GM21526 (cell line): ENCODE measurements around the gene GPD1.

Experiments used
- ATAC-seq: cut with Tn5 transposase; IDR thresholded peaks from one replicate; pipeline ENCODE4 v1.9.1; 2021; ENCODE audit warnings: moderate library complexity; ENCODE audit not compliant: unreplicated experiment, low FRiP score

Gene GPD1

DNA sequence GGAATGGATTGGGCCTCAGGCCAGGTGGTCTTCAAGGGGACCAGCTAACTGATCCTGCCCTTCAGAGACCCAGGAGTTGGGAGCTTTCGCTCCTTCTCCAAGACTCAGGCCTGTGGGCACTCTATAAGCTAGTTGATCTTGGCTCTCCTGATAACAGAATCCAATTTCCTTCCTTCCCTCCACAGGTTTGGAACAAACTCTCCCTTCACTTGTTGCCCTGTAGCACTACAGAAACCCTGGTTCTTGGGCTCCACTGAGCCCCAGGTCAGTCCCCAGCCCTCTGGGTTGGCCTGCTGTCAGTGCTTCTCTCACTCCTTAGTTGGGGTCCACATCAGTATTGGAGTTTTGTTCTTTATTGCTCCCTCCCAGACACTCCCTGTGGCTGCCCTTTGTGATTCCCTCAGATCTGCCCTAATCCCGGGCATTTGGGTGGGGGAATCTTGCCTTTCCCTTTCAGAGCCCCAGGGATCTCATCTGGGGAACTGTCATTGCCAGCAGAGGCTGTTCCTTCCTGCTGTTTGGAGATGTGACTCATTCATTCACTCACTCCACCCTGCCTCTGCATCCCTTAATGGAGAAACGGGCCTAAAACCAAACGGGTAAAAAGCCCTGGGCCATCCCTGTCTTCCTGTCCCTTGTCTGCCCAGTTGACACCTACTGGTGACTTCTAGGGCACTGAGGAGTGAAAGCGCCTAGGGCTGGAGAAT lies 4.4 kb upstream of the GPD1 start:
- no peak for ATAC-seq

DNA sequence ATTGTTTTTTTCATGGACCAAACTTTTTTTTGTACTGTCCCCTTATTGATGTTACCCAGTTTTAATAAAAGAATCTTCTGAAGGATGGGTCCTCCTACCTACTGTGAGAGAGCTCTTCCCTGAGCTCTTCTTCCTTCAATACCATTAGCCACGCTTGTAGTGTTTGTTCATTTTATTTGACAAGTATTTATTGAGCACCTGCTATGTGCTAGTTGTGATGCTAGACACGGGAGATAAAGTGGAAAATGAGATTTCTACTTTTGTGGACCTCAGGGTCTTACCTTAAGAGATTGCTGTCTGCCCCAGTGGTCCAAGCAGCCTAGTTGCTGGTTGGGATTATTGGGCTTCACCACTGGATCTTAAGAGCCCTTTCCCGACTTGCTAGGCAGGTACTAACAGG lies 3.2 kb upstream of the GPD1 start:
- no peak for ATAC-seq

DNA sequence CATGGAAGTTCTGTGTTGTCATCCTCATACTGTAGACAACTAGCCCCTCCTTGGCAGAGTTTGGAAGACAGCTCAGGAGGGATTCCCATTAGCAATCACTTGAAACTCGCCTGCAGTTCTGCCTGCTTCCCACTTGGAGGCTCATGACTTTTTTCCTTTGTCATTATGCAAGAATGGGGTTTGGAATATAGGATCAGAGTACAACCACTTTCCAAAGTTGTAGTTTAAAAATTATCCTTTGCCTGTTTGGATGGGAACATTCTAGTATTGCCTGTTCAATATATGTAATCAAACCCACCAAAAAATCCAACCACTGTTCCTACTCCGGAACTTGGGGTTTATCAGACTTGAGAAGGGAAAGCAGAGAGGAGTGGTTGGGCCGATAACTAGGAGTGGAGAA lies 2.1 kb upstream of the GPD1 start:
- no peak for ATAC-seq

DNA sequence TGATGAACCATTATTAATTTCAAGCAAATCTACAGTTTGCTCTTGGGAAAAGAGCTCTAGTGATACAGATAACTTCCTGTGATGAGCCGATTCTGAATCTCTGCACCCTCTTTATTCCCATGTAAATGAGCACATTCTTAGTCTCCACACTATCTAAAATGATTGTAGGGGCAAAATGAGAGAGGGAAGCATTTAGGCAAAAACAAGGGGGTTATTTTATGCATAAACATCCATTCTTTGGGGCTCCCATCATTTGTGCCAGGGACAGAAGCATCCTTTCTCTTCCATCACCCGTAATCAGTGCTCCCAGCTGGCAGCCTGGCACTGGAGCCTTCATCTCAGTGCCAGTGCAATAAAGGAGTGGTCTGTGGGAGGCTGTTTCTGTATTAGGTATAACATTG lies 1.7 kb upstream of the GPD1 start:
- ATAC-seq, result no peak

DNA sequence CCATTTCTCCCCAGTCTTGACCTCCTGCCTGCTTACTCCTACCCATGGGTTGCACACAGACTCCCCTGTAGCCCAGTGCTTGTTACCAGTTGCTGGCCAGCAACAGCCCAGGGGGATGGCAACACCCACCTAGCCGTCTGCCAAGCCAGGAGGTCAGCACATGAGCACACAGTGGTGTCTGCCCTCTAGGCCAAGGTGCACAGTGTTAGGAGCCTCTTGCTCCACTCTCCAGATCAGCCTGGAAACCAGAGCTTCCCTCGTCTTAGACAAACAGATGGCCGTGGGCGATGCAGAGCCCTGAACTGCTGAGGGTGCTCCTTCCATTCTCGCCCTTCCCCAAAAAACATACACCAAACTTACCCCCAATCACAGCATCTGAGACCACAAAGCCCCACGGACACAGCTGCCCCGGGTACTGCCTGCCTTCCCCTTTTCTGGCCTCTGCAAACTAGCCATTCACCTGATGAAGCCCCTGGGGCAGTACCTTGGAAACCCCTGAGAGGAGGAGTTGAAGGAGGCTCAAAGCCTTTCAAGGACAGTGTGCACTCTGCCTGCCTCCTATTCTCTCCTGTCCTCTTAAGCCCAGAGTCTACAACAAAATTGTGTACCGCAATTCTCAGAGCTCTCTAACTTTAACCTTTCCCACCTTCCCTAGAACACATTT lies 1.0 kb upstream of the GPD1 start:
- ATAC-seq, result no peak

DNA sequence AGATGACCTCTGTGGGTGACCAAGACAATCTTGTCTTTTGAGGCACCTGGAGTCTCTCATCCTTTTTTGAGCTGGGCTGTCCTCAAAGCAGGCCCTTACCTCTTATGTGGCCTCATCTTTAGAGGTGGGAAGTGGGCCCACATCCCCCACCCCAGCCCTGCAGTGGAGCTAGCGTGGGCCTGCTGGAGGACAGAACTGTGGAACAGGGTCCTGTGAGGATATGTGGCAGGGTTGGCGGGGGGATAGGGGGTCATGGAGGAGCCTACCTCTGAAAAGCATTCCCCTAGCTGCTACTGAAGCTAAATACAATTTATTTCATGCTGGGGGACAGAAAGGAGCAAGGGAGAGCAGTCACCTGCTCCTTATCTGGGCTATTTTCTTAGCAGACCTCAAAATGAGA lies 457 bp upstream of the GPD1 start:
- ATAC-seq, result no peak

DNA sequence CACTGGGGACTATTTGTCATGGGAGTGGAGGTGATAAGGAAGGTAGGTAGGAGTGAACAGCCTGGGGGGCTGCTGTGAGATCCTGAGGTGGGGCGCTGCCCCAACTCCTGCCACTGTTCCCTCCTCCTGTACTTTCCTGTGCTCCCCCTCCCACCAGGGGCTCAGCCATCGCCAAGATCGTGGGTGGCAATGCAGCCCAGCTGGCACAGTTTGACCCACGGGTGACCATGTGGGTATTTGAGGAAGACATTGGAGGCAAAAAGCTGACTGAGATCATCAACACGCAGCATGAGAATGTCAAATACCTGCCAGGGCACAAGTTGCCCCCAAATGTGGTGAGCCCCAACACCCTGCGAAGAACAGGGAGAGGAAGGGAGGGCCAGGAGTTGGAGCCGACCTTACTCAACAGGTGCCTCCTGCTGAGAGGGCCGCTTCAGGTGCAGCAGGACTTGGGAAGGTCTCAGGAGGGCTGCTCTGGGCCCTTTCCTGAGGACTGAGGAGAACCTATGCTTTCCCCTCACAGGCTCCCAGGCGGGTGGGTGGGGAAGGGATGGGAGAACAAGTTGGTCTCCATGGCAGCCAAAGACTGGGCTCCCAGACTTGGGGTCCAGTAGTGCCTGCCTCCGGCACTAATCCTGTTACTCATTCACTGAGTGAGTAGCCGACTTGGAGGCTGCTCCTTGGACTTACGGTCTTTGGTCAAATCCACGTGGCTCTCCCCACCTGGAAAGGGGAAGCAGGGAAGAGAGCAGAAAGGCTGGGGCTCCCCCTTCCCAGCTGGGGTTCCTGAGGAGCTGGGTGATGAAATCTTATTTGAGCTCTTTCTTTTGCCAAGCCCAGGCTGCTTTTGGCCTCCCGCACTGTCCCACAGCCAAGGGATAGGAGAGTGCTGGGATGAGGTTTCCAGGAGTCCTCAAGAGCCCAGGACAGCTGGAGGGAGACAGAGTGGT lies 884 bp downstream of the GPD1 start:
- ATAC-seq, result no peak

DNA sequence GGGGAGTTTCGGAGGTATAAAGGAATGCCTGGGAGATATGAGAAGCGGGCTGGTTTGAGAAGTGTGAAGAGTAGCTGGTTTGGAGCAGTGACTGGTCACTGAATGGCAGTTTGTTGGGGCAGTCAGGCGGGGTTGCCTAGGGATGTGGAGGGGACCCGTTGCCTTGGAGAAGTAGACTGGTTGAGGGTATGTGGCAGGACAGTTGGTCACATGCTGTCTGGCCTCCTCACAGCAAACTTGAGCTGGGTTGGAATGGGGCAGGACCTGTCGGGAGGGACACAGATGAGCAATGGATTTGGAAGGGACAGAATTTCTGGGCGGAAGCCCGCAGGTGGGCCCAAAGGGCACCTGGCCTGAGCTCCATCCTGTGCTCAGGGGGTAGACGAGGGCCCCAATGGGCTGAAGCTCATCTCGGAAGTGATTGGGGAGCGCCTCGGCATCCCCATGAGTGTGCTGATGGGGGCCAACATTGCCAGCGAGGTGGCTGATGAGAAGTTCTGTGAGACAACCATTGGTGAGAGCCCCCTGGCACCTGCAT lies 2.2 kb downstream of the GPD1 start:
- no peak for ATAC-seq

DNA sequence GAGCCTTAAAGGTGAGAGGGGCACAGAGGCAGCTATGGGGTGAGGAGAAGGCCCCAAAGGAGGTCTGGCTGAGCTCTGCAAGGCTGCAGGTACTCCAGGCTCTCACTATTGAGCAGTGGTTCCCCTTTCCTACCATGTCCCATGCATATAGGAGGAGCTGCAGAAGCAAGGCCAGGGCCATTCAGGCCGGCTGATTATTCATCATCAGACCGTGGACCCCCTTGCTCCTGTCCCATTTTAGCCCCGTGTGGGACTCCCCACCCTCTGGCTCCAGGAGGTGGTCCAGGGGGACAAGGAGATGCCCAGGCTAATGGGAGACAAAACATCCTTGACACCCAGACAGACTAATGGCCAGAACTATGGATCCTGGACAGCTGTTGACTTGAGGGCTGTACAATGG lies 3.1 kb downstream of the GPD1 start:
- no peak for ATAC-seq

DNA sequence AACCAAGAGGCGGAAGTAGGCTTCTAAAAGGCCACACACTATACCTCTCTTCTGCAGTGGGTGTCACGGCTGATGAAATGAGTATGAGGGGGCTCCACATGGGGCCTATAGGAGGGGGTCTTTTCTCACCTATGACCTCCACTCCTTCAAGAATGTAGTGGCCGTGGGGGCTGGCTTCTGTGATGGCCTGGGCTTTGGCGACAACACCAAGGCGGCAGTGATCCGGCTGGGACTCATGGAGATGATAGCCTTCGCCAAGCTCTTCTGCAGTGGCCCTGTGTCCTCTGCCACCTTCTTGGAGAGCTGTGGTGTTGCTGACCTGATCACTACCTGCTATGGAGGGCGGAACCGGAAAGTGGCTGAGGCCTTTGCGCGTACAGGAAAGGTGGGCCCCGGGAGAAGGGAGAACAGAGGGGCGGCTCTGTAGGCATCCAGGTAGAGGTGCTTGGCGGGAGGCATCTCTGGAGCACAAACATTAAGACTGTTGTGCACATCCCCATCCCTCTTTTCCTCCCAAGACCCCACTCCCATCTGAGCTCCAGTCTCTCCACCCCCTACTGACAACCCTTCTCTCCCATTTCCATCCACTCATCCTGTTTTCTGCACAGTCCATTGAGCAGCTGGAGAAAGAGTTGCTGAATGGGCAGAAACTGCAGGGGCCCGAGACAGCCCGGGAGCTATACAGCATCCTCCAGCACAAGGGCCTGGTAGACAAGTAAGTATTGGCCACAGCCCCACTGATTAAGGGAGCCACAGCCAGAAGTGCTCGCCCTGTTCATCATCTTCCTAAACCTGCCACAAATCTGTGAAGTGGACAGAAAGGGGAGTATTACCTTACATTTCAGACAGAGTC lies 3.8 kb downstream of the GPD1 start:
- ATAC-seq, result no peak

DNA sequence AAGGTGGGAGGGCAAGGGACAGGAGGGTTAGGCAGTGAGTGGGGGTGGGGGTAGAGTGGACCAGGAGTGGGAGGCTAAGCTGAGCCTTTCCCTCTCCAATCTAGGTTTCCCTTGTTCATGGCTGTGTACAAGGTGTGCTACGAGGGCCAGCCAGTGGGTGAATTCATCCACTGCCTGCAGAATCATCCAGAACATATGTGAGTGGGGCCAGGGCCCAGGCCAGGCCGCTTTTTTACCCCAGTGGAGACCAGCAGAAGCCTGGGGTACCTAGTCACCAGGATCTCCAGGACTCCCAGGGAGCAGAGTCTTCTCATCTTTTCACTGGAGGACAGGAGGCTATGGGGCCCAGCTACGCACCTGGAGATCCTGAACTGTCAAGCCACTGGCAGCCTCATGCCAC lies 5.5 kb downstream of the GPD1 start:
- no peak for ATAC-seq

DNA sequence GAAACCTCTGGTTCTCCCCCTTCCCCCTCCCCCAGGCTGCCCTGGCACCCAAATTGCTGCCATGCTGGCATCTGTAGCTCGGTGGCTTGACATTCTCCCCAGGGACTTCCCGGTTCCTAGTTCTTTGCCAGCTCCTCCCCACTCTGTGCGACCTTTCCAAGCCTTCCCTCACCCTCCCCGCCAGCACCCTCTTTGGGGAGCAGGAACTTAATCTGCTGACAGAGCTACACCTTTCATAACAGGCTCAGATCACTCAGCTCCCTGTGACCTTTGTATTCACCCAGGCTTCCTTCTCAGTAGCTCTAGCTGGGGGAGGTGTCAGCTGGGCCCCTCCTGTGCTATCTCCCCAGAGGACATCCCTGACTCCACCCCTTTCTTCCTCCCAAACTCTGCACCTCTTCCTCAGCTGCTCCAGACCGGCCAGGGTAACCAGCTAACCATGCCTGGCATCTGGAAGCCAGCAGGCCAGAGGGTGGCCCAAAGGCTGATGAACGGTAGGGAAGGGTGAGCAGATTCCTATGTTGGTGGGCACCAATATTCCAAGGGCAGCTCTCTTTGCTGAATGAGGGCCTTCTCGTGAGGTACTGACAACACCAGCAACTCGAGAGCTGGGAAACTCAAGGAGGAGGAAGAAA lies 6.4 kb downstream of the GPD1 start:
- ATAC-seq, result no peak

DNA sequence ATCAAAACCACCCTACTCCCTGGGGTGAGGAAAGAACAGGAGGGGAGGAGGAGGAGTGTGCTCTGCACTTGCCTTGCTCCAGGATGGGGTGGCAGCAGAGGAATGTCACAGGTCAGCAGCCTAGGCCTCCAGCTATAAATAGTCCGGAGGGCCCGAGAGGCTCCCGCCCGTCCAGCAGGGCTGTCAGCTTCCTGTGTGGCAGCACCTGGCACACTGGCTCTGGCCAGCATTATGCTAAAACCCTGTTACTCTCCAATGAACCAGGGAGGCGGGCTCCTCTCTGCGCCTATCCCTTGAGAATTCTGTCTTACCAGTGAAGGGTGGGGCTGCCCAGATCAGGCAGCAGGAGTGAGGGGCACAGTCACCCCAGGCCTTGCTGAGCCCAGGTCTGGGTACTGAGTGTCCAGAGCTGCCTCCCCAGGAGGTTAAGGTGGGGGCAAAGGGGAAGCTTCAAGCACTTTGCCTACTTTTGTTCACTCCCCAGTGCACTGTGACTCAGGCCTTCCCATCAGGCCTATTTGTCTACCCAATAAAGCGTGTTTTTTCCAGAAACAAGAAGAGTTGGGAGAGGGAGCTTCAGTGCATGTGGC lies 7.0 kb downstream of the GPD1 start:
- ATAC-seq, result no peak

DNA sequence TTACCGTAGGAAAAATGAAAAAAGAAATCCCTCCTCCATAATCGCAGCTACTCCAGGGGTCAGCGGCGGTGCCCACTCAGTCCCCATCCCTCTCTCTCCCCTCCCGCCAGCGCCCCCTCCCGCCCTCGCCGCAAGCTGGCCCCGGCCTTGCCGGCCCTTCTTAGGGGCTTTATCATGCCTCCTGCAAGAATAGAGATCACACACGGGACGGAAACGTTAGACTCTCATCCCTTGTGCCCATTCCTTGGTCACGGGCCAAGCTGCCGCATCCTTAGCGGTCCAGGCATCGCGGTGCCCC lies 7.5 kb downstream of the GPD1 start:
- no peak for ATAC-seq

DNA sequence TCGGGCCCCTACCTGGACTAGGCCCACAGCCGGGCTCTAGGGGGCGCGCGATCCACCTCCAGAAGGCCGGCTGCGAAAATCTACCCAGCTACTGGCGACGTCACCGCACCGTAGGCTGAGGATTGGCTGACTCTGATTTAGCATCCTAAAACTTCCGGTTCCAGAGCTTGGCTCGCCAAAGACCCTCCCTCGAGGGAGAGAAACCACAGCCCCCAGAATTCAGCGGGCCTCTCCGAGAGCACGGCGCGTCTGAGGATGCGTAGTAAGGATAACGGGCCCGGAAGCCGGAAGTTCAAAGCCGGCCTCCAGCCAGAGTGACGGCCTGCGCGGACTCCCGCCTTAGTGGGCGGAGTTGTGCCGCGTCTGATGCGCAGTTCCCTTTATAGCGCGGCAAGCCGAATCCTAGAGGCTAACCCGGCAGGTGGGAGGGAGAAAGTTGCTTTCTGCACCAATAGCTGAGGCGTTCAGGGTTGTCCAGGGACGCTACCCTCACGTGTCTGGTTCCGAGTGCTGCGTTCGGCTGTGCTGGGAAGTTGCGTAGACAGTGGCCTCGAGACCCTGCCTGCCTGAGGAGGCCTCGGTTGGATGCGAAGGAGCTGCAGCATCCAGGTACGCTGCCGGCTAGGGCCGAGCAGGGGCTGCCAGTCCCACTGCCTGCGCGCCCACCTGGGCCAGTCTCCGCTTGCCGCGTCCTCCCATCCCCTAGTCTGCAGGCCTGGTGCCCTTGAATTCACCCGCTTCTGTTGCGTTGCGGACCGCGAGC lies 8.1 kb downstream of the GPD1 start, which contains the start of gene COX14:
TSS of gene COX14 (plus strand) at position 544 of the 763 bp plus-strand sequence. CDS start 7,808 bp downstream, outside the sequence.
- peak; percentile 81 for ATAC-seq

DNA sequence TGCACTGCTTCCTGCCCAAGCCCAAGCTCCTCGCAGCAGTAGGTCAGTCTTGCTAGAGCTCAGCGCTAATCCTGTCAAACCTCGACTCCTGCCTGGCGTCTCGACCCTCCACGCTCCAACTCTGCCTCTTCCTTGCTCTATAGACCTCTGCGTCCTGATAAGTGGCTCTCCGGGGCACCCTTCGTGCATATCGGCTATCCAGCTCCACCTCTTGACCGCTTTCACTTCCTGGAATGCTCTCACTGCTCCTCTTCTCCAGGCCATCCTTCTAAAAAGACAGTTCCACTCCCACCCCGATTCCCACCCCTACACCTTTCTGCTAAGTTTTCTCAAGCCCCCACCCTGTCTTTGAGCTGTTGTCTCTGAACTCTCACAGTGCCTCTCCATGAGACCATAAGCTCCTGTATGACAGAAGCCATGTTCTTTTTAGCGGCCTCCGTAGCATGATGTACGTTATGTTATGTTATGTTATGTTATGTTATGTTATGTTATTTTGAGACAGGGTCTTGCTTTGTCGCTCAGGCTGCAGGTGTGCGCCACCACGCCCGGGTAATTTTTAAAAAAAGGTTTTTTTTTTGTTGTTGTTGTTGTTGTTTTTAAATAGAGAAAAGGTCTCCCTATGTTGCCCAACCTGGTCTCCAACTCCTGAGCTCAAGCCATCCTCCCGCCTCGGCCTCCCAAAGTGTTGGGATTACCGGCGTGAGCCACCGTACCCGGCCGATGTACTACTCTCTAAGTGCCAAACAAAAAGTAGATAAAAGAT lies 8.8 kb downstream of the GPD1 start:
- no peak for ATAC-seq

DNA sequence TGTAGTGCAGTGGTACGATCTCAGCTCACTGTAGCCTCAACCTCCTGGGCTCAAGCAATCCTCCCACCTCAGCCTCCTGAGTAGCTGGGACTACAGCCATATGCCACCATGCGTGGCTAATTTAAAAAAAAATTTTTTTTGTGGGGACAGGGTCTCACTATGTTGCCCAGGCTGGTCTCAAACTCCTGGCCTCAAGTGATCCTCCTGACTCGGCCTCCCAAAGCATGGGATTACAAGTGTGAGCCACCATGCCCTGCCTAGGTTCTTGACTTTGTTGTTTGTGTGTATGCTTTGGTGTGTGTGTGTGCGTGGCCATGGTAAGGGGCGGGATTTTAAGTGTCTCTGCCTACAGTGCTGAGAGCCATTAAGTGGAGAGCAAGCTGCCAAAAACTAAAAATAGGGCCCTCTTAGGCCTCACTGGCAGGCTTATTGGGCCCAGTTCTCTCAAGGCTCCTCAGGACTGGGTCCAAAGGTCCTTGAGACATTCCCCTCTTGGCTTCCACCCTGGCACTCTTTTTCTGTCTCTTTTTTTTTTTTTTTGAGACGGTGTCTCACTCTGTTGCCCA lies 13.3 kb downstream of the GPD1 start:
- ATAC-seq, result no peak

DNA sequence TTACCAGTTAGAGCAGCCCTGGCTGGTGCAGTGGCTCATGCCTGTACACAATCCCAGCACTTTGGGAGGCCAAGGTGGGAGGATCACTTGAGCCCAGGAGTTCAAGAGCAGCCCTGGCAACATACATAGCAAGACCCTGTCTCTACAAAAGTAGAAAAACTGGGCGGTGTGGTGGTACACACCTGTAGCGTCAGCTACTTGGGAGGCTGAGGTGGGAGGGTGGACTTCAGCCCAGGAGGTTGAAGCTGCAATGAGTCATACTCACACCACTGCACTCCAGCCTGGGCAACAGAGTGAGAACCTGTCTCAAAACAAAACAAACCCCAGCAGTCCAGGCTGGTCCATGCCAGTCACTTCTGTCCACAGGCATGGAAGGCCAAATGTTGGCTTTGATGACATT lies 15.6 kb downstream of the GPD1 start:
- no peak for ATAC-seq
